ENCODE measurements around the gene PRR14.

- no peak for TF ChIP-seq CTCF (IDR thresholded peaks at IDR 0.05; ENCODE audit: insufficient read depth, low read length)
- no peak for TF ChIP-seq POLR2AphosphoS5 (IDR thresholded peaks at IDR 0.05; ENCODE audit: low read depth)
- TF ChIP-seq SPI1 (IDR thresholded peaks at IDR 0.05; ENCODE audit: borderline replicate concordance, low read depth), result no peak
- TF ChIP-seq REST (IDR thresholded peaks at IDR 0.05; ENCODE audit: insufficient replicate concordance, low read depth), result no peak
These were observed 6.5 kb downstream of the PRR14 start for GRCh38 chr16:30656974-30657865.
